HG02970 (cell line): ENCODE measurements around the gene RALY.
A peak's percentile ranks its signal among the peaks of the same experiment; 100 is the strongest.

ENCODE experiments used
- ATAC-seq: cut with Tn5 transposase; IDR thresholded peaks from one replicate; pipeline ENCODE4 v1.9.1; 2021; ENCODE audit warnings: mild to moderate bottlenecking, moderate library complexity, moderate number of reproducible peaks; ENCODE audit not compliant: unreplicated experiment, low FRiP score

RALY gene

DNA sequence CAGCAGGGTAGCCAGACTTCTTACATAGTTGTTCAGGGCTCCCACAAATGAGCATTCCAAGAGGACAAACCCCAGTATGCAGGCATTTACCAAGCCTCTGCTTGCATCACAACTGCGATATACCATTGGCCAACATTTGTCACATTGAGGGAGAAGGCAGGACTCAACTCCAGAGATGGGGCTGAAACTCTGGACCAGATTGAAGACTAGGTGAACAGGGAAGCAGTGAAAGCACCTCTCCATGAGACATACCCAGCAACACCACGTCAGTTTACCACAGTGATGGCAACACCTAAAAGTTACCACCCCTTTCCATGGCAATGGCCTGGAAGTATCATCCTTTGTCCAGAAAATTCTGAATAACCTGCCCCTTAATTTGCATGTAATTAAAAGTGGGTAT, 7.9 kb upstream of the RALY start:
- ATAC-seq = no peak

- no peak for ATAC-seq
Measured at GRCh38 chr20:33986560-33987216, 7.0 kb upstream of the RALY start.

DNA sequence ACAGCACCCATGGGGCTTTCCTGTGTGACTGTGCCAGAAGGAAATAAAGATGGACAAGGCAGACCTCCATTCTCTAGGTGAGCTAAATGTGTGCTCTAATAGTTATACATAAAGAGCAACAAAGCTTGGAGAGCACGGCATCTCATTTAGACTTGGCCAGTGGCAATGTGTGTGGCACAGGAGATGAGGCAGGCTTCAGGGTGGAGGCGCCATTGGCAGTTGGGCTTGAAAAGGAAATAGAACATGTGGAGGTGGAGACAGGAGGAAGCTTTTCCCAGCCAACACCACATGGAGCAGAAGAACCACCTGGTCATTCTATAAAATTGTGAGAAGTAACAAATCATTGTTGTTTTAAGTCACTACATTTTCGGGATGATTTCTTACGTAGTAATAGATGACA, 3.6 kb upstream of the RALY start:
- ATAC-seq = no peak

DNA sequence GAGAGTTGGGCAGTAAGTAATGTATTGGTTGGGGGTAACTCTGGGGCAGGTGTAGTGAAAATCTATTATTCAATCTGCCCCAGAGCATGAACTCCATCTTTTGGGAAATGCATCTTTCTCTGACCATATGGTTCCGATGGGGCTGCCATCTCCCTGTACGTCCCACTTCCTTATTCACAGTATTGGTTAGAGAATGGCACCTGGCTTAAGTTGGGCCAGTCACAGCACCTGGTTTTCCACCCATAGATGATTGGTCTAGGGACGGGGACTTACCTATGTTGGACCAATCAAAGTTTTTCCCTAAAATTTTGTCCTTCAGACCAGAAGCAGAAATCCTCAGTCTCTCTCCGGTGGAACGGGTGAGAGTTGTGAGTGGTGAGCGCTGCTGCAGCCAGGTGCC, 2.2 kb upstream of the RALY start:
- ATAC-seq = no peak

DNA sequence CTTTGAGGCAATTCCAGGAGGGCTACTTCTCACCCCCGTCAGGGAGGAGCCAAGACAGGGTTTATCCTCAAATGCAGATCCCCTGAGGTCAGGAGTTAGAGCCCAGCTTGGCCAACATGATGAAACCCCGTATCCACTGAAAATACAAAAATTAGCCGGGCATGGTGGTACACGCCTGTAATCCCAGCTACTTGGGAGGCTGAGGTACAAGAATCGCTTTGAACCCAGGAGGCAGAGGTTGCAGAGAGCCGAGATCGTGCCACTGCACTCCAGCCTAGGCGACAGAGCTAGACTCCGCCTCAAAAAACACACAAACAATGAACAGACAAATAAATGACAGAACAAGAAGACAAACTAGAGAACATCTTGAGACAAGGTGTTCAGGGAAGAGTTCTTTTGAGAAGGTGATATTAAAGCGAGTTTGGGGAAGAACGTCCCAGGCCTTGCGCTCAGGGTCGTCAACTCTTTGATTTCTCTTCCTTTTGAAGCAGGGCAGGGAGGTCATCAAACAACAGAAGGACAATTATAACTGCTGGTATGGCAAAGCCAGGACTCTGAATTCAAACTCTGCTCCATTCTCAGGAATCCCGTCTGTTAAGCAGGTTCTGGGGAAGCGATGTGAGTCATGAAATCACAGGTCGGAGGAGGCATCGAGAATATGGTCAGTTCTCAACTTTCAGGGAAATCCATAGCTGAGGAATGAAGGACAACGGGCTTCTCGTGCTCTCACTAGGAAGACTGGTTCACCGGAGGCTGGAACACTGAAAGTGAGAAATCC, 1.4 kb upstream of the RALY start:
- ATAC-seq = no peak

DNA sequence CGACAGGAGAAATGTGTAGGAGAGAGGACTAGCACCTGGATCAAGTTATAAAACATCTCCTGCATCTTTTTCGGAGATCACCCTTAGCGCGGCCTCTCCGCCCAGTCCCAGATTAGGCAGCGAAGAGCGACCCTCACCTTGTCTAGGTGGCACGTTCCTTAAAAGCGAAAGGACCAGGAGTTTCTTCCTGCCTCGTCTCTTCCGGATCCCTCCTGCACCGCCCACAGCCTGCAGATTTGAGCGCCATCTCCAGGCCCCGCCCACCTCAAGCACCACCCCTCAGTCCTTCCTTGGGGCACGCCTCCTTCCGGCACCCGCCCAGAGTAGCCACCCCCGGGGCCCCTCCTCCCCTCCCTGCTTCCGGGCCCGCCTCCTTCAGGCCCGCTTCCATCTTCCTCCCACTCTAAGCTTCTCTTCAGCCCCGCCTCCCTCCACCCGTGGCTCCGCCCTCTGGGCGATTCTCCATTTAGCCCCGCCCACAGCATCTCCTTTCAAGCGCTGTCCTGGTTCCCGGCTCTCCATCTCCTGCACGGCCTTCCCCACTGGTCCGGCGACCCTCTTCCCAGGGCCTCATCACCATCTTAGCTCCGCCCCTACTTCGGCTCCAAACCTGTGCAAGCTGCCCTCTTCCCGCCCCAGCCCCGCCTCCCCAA, 662 bp upstream of the RALY start:
- ATAC-seq = peak; percentile 83

GRCh38 chr20:33994222-33994913, 657 bp downstream of the RALY start:
- ATAC-seq = peak; percentile 22

GRCh38 chr20:33995053-33995831, 1.5 kb downstream of the RALY start:
- ATAC-seq = no peak

GRCh38 chr20:33999025-33999649, 5.4 kb downstream of the RALY start:
- ATAC-seq = no peak

DNA sequence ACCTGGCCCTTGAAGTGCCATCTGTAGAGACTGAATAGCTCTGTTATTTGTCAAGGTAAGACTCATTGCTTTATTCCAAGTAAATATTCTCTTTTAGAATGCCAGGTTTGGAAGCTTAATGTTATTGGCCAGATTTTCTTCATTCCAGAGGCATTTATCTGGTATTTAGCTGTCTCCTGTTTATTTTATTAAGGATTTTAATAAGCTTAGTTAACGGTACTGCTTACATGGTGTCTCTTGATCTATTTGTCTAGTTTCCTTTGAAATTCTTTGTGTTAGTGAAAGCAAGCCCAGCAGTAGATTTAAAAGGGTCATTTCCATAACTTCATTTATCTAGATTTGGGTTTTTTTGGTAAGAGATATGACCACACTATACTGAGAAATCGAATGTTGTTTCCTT, 7.7 kb downstream of the RALY start:
- no peak for ATAC-seq

- ATAC-seq = no peak
Measured at GRCh38 chr20:34004227-34004626, 10.5 kb downstream of the RALY start.

DNA sequence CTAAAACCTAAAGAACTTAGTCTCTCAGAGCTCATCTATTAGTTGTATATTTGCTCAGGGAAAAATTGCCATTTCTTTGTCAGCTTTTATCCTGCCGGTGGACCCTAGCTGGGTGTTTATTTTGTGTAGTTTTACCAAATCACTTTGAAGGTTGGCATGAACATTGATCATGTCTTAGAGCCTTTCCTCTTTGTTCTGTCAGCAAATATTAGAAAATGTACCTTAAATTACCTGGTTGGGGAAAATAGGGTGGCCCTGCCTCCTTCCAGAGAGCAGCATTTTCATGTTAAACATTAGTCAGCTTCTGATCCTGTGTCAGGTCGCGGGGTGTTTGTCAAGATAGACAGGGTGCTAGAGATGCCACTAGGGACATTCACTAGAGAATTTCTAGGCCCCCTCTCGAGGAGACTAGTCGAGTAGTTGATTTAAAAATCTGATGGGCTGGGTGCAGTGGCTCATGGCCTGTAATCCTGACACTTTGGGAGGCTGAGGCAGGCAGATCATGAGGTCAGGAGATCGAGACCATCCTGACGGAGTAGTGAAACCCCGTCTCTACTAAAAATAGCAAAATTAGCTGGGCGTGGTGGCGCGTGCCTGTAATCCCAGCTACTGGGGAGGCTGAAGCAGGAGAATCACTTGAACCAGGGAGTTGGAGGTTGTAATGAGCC, 11.2 kb downstream of the RALY start:
- ATAC-seq = no peak

GRCh38 chr20:34006619-34007018, 12.9 kb downstream of the RALY start:
- no peak for ATAC-seq

GRCh38 chr20:34008477-34008876, 14.8 kb downstream of the RALY start:
- no peak for ATAC-seq

- no peak for ATAC-seq
Measured at GRCh38 chr20:34010405-34010931, 16.8 kb downstream of the RALY start.

DNA sequence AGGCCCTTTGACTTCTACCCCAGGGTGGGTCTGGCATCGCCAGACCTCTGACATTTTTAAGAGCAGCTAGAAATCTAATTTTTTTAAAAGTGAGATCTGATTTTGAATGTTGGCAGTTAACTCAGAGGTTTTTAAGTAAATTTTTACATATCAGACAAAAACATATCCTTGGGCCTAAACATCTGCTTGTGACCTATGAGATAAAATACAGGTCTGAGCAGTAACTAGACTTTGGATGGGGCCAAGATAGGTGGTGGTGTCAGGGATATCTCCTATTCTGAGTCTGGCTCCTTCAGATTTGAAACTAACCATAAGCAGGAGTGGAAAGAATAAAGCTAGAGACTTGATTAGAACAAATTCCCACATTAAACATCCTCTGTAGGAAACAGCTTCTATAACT, 17.6 kb downstream of the RALY start:
- no peak for ATAC-seq

DNA sequence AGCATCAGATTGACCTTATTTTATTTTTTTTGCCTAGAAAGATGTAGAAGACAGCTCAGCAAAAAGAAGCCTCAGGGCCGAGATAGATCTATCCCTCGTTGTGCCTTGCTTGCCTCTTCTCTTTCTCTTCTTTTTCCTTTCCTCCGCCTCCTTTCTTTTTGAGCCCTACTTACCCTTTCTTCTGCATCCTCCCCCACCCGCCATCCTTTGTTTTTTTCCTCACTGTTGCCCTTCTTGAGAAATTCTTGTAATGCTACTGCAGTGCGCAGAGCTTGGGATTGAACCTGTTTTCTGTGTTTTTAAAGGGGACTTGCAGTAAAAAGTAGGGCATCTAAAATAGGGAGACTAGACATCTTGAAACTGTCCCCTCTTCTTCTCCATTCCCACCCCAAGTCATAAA, 18.6 kb downstream of the RALY start:
- ATAC-seq = no peak

GRCh38 chr20:34012735-34013134, 19.0 kb downstream of the RALY start:
- no peak for ATAC-seq

GRCh38 chr20:34013554-34013953, 19.8 kb downstream of the RALY start:
- no peak for ATAC-seq
